Heart left ventricle (tissue), 16 donors: Measurements from ENCODE around the gene RFNG. TPM values are rescaled to one million over a fixed set of nuclear protein-coding genes. Genes with fewer than 3 reads are reported as not detected.
A peak's percentile ranks its signal among the peaks of the same experiment; 100 is the strongest.

ENCODE experiments used
- ATAC-seq, 4 donors: fragments of 200-7000 bp; cut with Tn5 transposase; one replicate each; pipeline ENCODE4 v1.9.1; 2020 to 2022; ENCODE audit warnings: moderate library complexity in 4 of 4, mild to moderate bottlenecking in 3 of 4, moderate number of reproducible peaks in 1 of 4
- DNase-seq, 5 donors: peaks; one replicate each; pipeline ENCODE4 v3.0.0-alpha.2; 2020
- H3K27ac ChIP-seq, 12 donors: fragments of 200-600 bp; sonication (generic) in 4 of 12; one replicate each; pipeline versions ENCODE4 v1.5.0 to v1.8.0; 2016 to 2022; ENCODE audit warnings: mild to moderate bottlenecking in 2 of 12
- H3K27me3 ChIP-seq, 9 donors: fragments of 200-600 bp; sonication (generic) in 2 of 9; one replicate each; pipeline versions ENCODE4 v1.5.1 to v1.8.0; 2016 to 2022; ENCODE audit warnings: mild to moderate bottlenecking in 3 of 9
- H3K36me3 ChIP-seq, 9 donors: fragments of 200-600 bp; sonication (generic) in 2 of 9; one replicate each; pipeline versions ENCODE4 v1.5.0 to v1.8.0; 2018 to 2022; ENCODE audit warnings: mild to moderate bottlenecking in 2 of 9
- H3K4me1 ChIP-seq, 12 donors: fragments of 200-600 bp; sonication (generic) in 4 of 12; one replicate each; pipeline versions ENCODE4 v1.5.0 to v1.8.0; 2016 to 2022; ENCODE audit warnings: mild to moderate bottlenecking in 3 of 12
- H3K4me3 ChIP-seq, 12 donors: fragments of 200-600 bp; sonication (generic) in 4 of 12; one replicate each; pipeline versions ENCODE4 v1.5.0 to v1.8.0; 2017 to 2022; ENCODE audit warnings: mild to moderate bottlenecking in 9 of 12, moderate library complexity in 4 of 12
- H3K9me3 ChIP-seq, 12 donors: fragments of 200-600 bp; sonication (generic) in 4 of 12; one replicate each; pipeline versions ENCODE4 v1.5.0 to v1.8.0; 2016 to 2022; ENCODE audit warnings: mild to moderate bottlenecking in 1 of 12
- CTCF ChIP-seq, 12 donors: fragments of 200-600 bp; sonication (generic) in 4 of 12; IDR thresholded peaks; one replicate each; pipeline versions ENCODE4 v1.5.0 to v1.8.0; 2018 to 2022; ENCODE audit warnings: antibody characterized with exemption in 12 of 12, mild to moderate bottlenecking in 5 of 12
- POLR2A ChIP-seq, 2 donors: fragments of 450-650 bp; IDR thresholded peaks; one replicate each; pipeline ENCODE4 v1.6.1; 2017; ENCODE audit warnings: antibody characterized with exemption in 2 of 2, mild to moderate bottlenecking in 2 of 2, moderate library complexity in 2 of 2
- WGBS, 4 donors: extraction: QIAGEN DNeasy Blood & Tissue Kit in 2 of 4; methylation state at CpG; one replicate each; pipeline versions ENCODE4 v1.1.5 to v1.1.7; 2013 to 2018; 5-methylcytosine and 5-hydroxymethylcytosine counted together
- intact Hi-C, 10 donors: fragments of 100-400 bp; cut with DNase I; formaldehyde crosslinking; loops; one replicate each; pipeline versions ENCODE4 v1.11.1 to v1.14.2; 2022
- polyA plus RNA-seq, 2 donors: library from polyadenylated mRNA; stranded (reverse); fragments of 200-250 nt; gene quantifications; one replicate each; pipeline ENCODE4 v1.2.3, GENCODE V29; 2013
- total RNA-seq, 9 donors: library from RNA; depleted of rRNA in 2 of 9; stranded (reverse); fragments of >200 nt in 2 of 9; fragmentation: NEBNext Ultra II Directional in 3 of 9; extraction: Animal tissue kit (Norgen Biotek cat#: 25700) in 3 of 9; gene quantifications; one replicate each; pipeline versions ENCODE4 v1.1.0 to v1.2.4, GENCODE V29; 2016 to 2023
- donor health status: ischemic (EF 13 %, LVEDD 7.1; RV severe dilation, severe dysfunction).
- donor health status: healthy with polysubstance abuse.
- donor health status: DM: no; HTN: yes; CAD: no.
- donor health status: DM: no; HTN: no; CAD: no.
- donor health status: ischemic (EF 25% LVEDD 6.9; RV normal size, moderate dysfunction).
- donor health status: ischemic (EF 25% LVEDD 5.7; RV mildly dilated, moderate dysfunction).
- donor health status: healthy.
- donor health status: DM: yes; HTN: yes; CAD: no.
- donor health status: ischemic (EF 35%, LVEDD 5.7; RV mildly dilated, moderate dysfunction).
- donor health status: nonischemic (EF 11% LVEDD 7.7; RV severe dilation, severe dysfunction).
- donor health status: DM: yes; HTN: yes; CAD: no.
- donor health status: PGD.
- donor health status: ischemic (EF 29% LVEDD 5.4; RV normal size, mild dysfunction).
- donor health status: nonischemic (EF 23%, LVEDD 6.1; RV moderate dilation, normal function).

Gene RFNG
- total and polyA plus RNA-seq, 11 donors = 16.4 to 30.6 (median 21.2) TPM

- H3K36me3 ChIP-seq = peaks cover 0 to 38% (median 25%) of the 10 kb centered on the region in 9 donors
- peak in 1 of 4 donors; percentile 1 for ATAC-seq
- peak in 3 of 5 donors; percentile 49 to 70 (median 57) for DNase-seq
- peaks cover 0 to 42% (median 23%) of the 10 kb centered on the region in 12 donors for H3K4me1 ChIP-seq
- peak overlapping the region; percentile 65 to 95 (median 82) for H3K4me3 ChIP-seq
- 0 to 5% (median 3%) methylated on average over 1 to 77 of the region's 77 CpGs for WGBS, 4 donors
- H3K9me3 ChIP-seq = no peaks in the 10 kb centered on the region
- no peak for TF ChIP-seq POLR2A (IDR thresholded peaks at IDR 0.05)
- no peak for TF ChIP-seq CTCF (IDR thresholded peaks at IDR 0.05)
- H3K27ac ChIP-seq = peak overlapping the region; percentile 69 to 99 (median 96)
- no peaks in the 10 kb centered on the region for H3K27me3 ChIP-seq
- intact Hi-C loops = loop anchor here in 1 of 10 donors (5.0 kb wide), 2 partner anchors 40 to 60 kb away; partner anchors contain the start of gene DCXR
Observed at GRCh38 chr17:82097184-82097918, 45.7 kb upstream of the RFNG start.

GRCh38 chr17:82096709-82097183, 45.1 kb upstream of the RFNG start:
- no peaks in the 10 kb centered on the region for H3K27me3 ChIP-seq
- peak overlapping the region in 5 of 12 donors; percentile 87 to 98 (median 93) for H3K27ac ChIP-seq
- no peak for TF ChIP-seq CTCF (IDR thresholded peaks at IDR 0.05)
- no peaks in the 10 kb centered on the region for H3K9me3 ChIP-seq
- ATAC-seq = no peak
- peaks cover 0 to 41% (median 23%) of the 10 kb centered on the region in 12 donors for H3K4me1 ChIP-seq
- H3K36me3 ChIP-seq = peaks cover 0 to 44% (median 30%) of the 10 kb centered on the region in 9 donors
- peak in 1 of 5 donors; percentile 51 for DNase-seq
- 67 to 81% (median 73%) methylated on average over 5 to 8 of the region's 8 CpGs for WGBS, 4 donors
- peak overlapping the region in 11 of 12 donors; percentile 65 to 95 (median 82) for H3K4me3 ChIP-seq
- intact Hi-C loops = loop anchor here in 1 of 10 donors (5.0 kb wide), 2 partner anchors 39 to 59 kb away; partner anchors contain the start of gene DCXR

DNA sequence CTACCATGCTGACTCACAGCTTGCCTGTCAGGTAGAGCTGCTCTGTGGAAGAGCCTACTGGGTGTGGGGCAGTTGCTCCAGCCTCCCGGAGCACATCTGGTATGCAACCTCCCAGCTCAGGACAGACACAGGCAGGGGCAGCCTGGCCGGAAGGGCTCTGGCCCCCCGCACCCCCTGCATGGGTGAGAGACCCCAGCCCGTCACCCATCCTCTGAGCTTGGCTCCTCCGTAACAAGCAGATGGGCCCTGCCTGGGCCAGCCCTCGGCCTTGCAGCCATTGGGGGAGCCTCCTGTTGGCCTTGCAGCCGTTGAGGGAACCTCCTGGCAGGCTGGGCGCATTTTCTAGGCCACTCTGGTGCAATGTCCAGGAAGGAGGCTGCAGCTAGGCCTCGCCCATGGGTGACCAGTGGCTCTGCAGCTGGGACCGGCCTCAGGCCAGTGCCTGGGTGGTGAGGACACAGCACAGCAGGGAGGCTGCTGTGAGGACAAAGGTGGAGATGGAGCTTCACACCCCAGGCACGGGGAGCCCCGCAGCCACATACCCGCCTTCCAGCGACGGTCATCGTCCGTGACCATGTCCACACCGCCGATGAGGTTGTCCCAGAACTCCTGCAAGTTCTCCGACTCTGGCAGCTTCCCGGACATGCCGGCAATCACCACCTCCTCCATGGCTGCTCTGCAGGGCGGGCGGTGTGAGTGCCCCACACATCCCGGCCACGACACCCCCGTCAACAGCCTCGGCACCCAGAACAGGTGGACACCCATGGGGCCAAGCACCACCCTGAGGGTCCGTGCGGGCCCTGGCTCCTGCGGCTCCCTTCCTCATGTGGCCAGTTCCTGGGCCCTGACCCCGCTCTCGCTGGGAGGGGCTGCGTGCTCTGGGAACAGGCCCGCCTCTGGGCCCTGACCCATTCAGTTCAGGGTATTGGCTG, 44.4 kb upstream of the RFNG start:
- no peaks in the 10 kb centered on the region for H3K27me3 ChIP-seq
- no peak for TF ChIP-seq POLR2A (IDR thresholded peaks at IDR 0.05)
- no peak for TF ChIP-seq CTCF (IDR thresholded peaks at IDR 0.05)
- peaks cover 0 to 34% (median 22%) of the 10 kb centered on the region in 12 donors for H3K4me1 ChIP-seq
- ATAC-seq (no peak), DNase-seq (peak in 2 of 5 donors; percentile 26 to 59)
- WGBS, 4 donors = 88 to 95% (median 95%) methylated on average over 11 to 35 of the region's 35 CpGs
- no peak overlapping the region for H3K27ac ChIP-seq
- intact Hi-C loops = loop anchor here in 1 of 10 donors (5.0 kb wide), 2 partner anchors 39 to 59 kb away; partner anchors contain the start of gene DCXR
- no peaks in the 10 kb centered on the region for H3K9me3 ChIP-seq
- peaks cover 0 to 51% (median 35%) of the 10 kb centered on the region in 9 donors for H3K36me3 ChIP-seq
- peak overlapping the region in 4 of 12 donors; percentile 83 to 95 (median 90) for H3K4me3 ChIP-seq
